Activated T-helper 1 cell treated with anti-CD3 and anti-CD28 coated beads, Interleukin-12 subunit alpha, Interleukin-12 subunit beta, Interleukin-2, Interleukin-4 antibody, amounts not matched to agents 30 ng/mL and 10 ng/mL and 1 ng/mL, durations not matched to agents 14 hours and 24 hours and 36 hours (primary cell): ENCODE results near the gene SMYD3. TPM values are rescaled to one million over a fixed set of nuclear protein-coding genes. Genes with fewer than 3 reads are reported as not detected.

Experiments used
- DNase-seq: peaks from one replicate; pipeline ENCODE4 v3.0.0; 2021; ENCODE audit warnings: low spot score
- H3K27ac Mint-ChIP-seq: one replicate; pipeline ENCODE4 v1.8.0; 2021; ENCODE audit warnings: mild to moderate bottlenecking, mixed read lengths
- H3K27me3 Mint-ChIP-seq: one replicate; pipeline ENCODE4 v1.8.0; 2022; ENCODE audit warnings: mild to moderate bottlenecking, moderate library complexity, mixed read lengths; ENCODE audit not compliant: insufficient read depth
- H3K36me3 Mint-ChIP-seq: one replicate; pipeline ENCODE4 v1.8.0; 2021; ENCODE audit warnings: low read depth, mixed read lengths
- H3K4me1 Mint-ChIP-seq: one replicate; pipeline ENCODE4 v1.8.0; 2021; ENCODE audit warnings: low read depth, mixed read lengths
- H3K4me3 Mint-ChIP-seq: one replicate; pipeline ENCODE4 v1.8.0; 2021; ENCODE audit warnings: mild to moderate bottlenecking, moderate library complexity, mixed read lengths
- H3K9me3 Mint-ChIP-seq: one replicate; pipeline ENCODE4 v1.8.0; 2021; ENCODE audit warnings: mixed read lengths
- intact Hi-C: fragments of 100-400 bp; cut with micrococcal nuclease; formaldehyde crosslinking; loops from one replicate; pipeline ENCODE4 v1.15.1; 2024
- total RNA-seq: library from RNA; stranded (reverse); gene quantifications from 2 replicates; pipeline ENCODE4 v1.2.3, GENCODE V29; 2022

SMYD3 gene
- total RNA-seq, 1 donor from 2014 or later, result 21.7 TPM

DNA sequence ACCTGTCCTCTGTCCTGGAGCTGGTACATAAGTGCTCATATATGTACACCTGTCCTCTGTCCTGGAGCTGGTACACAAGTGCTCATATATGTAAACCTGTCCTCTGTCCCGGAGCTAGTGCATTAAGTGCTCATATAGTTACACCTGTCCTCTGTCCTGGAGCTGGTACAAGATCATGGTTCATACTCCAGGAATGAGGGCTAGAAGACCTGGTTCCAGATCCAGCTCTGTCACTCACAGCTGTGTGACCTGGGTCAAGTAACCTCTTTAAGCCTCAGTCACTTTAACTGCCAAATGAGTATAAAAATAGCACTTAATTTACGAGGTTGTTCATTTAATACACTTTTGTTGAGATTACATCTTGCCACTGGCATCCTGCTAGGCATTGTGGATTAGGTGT lies 28.0 kb downstream of the SMYD3 start:
- Mint-ChIP-seq H3K4me3 (no peak overlapping the region), H3K36me3 (peaks cover 2% of the 10 kb centered on the region), H3K9me3 (no peaks in the 10 kb centered on the region), H3K4me1 (peaks cover 32% of the 10 kb centered on the region), H3K27me3 (no peaks in the 10 kb centered on the region), H3K27ac (no peak overlapping the region)
- intact Hi-C loops, result no loop called here
- DNase-seq, result no peak

GRCh38 chr1:246477634-246478033 lies 29.4 kb downstream of the SMYD3 start:
- H3K27ac Mint-ChIP-seq, result peak overlapping the region; percentile 3

GRCh38 chr1:246476771-246477170 lies 30.3 kb downstream of the SMYD3 start:
- no peak overlapping the region for H3K4me3 Mint-ChIP-seq
- no peak overlapping the region for H3K27ac Mint-ChIP-seq
- H3K36me3 Mint-ChIP-seq, result peaks cover 2% of the 10 kb centered on the region
- no peaks in the 10 kb centered on the region for H3K27me3 Mint-ChIP-seq
- H3K4me1 Mint-ChIP-seq, result peaks cover 20% of the 10 kb centered on the region
- intact Hi-C loops, result loop anchor here (1.0 to 2.0 kb wide), 2 partner anchors 21 to 148 kb away; no protein-coding TSS in a partner anchor
- DNase-seq, result no peak
- no peaks in the 10 kb centered on the region for H3K9me3 Mint-ChIP-seq

More at GRCh38 chr1:246477634-246478033, 29.4 kb downstream of the SMYD3 start:
- no peak for DNase-seq
- peaks cover 21% of the 10 kb centered on the region for H3K4me1 Mint-ChIP-seq
- intact Hi-C loops, result loop anchor here (1.0 to 2.0 kb wide), 2 partner anchors 20 to 149 kb away; no protein-coding TSS in a partner anchor
- no peaks in the 10 kb centered on the region for H3K9me3 Mint-ChIP-seq
- H3K27me3 Mint-ChIP-seq, result no peaks in the 10 kb centered on the region
- H3K36me3 Mint-ChIP-seq, result peaks cover 2% of the 10 kb centered on the region
- H3K4me3 Mint-ChIP-seq, result no peak overlapping the region

DNA sequence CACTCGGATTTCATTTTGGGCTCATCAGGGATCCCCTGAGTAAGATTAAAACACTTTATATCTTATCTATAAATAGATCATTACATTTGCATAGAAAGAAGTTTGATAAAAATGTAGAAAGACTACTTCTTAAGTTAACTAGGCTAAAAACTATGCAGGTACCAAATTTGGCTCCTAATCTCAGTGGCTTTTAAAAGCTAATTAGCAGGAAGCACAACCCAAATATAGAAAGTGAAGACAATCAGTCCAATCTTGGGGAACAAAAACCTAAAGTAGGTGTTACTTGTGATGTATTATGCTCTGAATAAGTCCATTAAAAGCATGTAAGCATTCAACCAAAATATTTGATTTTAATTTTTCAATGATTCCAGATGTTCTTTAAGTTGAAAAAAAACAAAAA lies 35.4 kb downstream of the SMYD3 start:
- Mint-ChIP-seq H3K27me3 (no peaks in the 10 kb centered on the region), H3K27ac (no peak overlapping the region), H3K36me3 (no peaks in the 10 kb centered on the region), H3K9me3 (no peaks in the 10 kb centered on the region), H3K4me3 (no peak overlapping the region), H3K4me1 (peaks cover 7% of the 10 kb centered on the region)
- DNase-seq, result no peak
- intact Hi-C loops, result no loop called here

GRCh38 chr1:246470585-246470984 lies 36.5 kb downstream of the SMYD3 start:
- Mint-ChIP-seq H3K27ac (no peak overlapping the region), H3K4me3 (no peak overlapping the region), H3K4me1 (no peaks in the 10 kb centered on the region), H3K27me3 (no peaks in the 10 kb centered on the region), H3K36me3 (no peaks in the 10 kb centered on the region), H3K9me3 (no peaks in the 10 kb centered on the region)
- intact Hi-C loops, result no loop called here
- DNase-seq, result no peak

- no peaks in the 10 kb centered on the region for H3K27me3 Mint-ChIP-seq
These were observed 44.1 kb downstream of the SMYD3 start for GRCh38 chr1:246462986-246463385.

GRCh38 chr1:246460406-246460805 lies 46.7 kb downstream of the SMYD3 start:
- intact Hi-C loops, result no loop called here
- Mint-ChIP-seq H3K36me3 (no peaks in the 10 kb centered on the region), H3K4me1 (peaks cover 4% of the 10 kb centered on the region), H3K9me3 (no peaks in the 10 kb centered on the region), H3K4me3 (no peak overlapping the region), H3K27me3 (no peaks in the 10 kb centered on the region), H3K27ac (no peak overlapping the region)
- DNase-seq, result no peak

More at GRCh38 chr1:246462986-246463385, 44.1 kb downstream of the SMYD3 start:
- Mint-ChIP-seq H3K36me3 (no peaks in the 10 kb centered on the region), H3K4me1 (peaks cover 4% of the 10 kb centered on the region), H3K9me3 (no peaks in the 10 kb centered on the region), H3K4me3 (no peak overlapping the region), H3K27ac (no peak overlapping the region)
- DNase-seq, result no peak
- intact Hi-C loops, result no loop called here

DNA sequence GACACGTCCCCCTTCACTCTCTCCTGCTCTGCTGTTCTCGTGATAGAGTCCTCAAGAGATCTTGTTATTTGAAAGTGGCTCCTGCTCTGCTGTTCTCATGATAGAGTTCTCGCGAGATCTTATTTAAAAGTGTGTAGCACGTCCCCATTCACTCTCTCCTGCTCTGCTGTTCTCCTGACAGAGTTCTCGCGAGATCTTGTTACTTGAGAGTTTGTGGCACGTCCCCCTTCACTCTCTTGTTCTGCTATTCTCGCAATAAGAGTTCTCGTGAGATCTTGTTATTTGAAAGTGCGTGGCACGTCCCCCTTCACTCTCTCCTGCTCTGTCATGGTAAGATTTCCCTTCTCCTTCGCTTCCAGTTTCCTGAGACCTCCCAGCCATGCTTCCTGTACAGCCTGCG lies 47.9 kb downstream of the SMYD3 start:
- H3K27ac Mint-ChIP-seq, result no peak overlapping the region
- H3K4me1 Mint-ChIP-seq, result peaks cover 4% of the 10 kb centered on the region
- no peak for DNase-seq
- no peaks in the 10 kb centered on the region for H3K9me3 Mint-ChIP-seq
- H3K36me3 Mint-ChIP-seq, result no peaks in the 10 kb centered on the region
- no peak overlapping the region for H3K4me3 Mint-ChIP-seq
- H3K27me3 Mint-ChIP-seq, result no peaks in the 10 kb centered on the region
- intact Hi-C loops, result no loop called here

- intact Hi-C loops, result no loop called here
These were observed 51.6 kb downstream of the SMYD3 start for GRCh38 chr1:246455476-246455875.

DNA sequence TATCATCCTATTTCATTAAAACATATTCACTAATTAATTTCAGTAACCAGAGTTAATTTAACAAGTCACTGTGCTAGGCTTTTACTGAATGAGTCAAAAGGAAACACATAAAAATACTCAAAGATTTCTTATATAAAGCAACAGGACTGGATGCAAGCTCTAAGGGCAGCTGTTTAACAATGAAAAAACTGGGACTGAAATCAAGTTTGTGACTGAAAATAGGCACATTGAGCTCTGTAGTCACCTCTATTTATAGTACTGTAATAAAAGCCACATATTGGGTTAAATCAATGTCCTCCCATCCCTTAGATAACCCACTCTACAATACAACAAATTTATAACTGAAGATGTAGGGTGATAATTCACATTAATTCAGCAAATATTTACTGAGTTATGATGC lies 52.4 kb downstream of the SMYD3 start:
- Mint-ChIP-seq H3K9me3 (no peaks in the 10 kb centered on the region), H3K4me1 (no peaks in the 10 kb centered on the region), H3K36me3 (no peaks in the 10 kb centered on the region), H3K4me3 (no peak overlapping the region), H3K27ac (no peak overlapping the region), H3K27me3 (no peaks in the 10 kb centered on the region)
- no peak for DNase-seq
- intact Hi-C loops, result no loop called here

More at GRCh38 chr1:246455476-246455875, 51.6 kb downstream of the SMYD3 start:
- Mint-ChIP-seq H3K4me1 (peaks cover 4% of the 10 kb centered on the region), H3K27ac (no peak overlapping the region), H3K27me3 (no peaks in the 10 kb centered on the region), H3K4me3 (no peak overlapping the region), H3K9me3 (no peaks in the 10 kb centered on the region), H3K36me3 (no peaks in the 10 kb centered on the region)
- DNase-seq, result no peak

DNA sequence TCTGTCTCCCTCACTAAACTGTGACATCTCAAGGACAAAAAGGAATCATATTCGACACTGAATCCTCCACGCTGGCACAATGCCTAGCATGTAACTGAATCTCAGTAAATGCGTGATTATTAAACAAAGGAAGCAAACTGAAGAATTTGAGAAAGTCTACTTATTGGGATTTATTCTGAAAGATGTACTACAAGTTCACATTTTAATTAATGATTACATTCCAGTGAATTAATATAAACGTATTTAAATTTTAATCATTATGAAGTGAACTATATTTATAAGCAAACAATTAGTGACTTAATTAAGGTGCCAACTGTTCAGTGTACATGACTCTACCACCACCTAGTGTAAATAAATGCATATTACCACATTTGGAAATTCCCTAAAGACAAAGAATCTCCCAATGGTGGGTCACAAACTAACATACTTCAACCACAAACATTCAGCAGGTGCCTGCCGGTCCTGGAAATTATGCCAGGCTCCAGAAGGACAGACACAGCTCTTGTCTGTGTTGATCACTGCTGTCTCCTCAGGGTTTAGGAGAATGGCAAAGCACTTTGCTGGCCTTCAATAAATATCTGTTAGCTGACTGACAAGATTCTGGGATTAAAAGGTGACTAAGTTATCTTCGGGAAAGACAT lies 56.3 kb downstream of the SMYD3 start:
- Mint-ChIP-seq H3K4me1 (no peaks in the 10 kb centered on the region), H3K9me3 (no peaks in the 10 kb centered on the region), H3K27me3 (no peaks in the 10 kb centered on the region), H3K27ac (no peak overlapping the region), H3K36me3 (no peaks in the 10 kb centered on the region), H3K4me3 (no peak overlapping the region)
- intact Hi-C loops, result loop anchor here (1.0 kb wide), 2 partner anchors 237 to 438 kb away; no protein-coding TSS in a partner anchor
- no peak for DNase-seq

DNA sequence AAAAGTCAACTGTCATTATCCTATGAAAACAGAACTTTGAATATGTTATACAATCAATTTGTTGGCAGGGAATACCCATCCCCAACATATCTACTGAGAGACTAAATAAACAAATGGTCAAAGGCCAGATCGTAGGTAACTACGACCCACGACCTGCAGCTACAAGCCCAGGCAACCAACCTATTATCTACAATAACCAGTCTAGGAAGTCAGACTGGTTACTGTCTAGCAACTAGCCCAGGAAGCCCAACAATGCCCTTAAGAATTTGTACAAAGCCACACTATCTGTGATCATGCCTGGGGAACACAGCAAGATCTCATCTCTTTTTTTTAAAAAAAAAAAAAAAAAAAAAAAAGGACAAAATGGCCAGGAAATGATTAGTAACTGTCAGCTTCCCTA lies 58.7 kb downstream of the SMYD3 start:
- Mint-ChIP-seq H3K36me3 (no peaks in the 10 kb centered on the region), H3K9me3 (no peaks in the 10 kb centered on the region), H3K27me3 (no peaks in the 10 kb centered on the region), H3K4me1 (no peaks in the 10 kb centered on the region), H3K27ac (no peak overlapping the region), H3K4me3 (no peak overlapping the region)
- intact Hi-C loops, result no loop called here
- no peak for DNase-seq

GRCh38 chr1:246447501-246447900 lies 59.6 kb downstream of the SMYD3 start:
- DNase-seq, result no peak
- intact Hi-C loops, result no loop called here
- Mint-ChIP-seq H3K27ac (no peak overlapping the region), H3K36me3 (no peaks in the 10 kb centered on the region), H3K4me1 (no peaks in the 10 kb centered on the region), H3K4me3 (no peak overlapping the region), H3K9me3 (no peaks in the 10 kb centered on the region), H3K27me3 (no peaks in the 10 kb centered on the region)

DNA sequence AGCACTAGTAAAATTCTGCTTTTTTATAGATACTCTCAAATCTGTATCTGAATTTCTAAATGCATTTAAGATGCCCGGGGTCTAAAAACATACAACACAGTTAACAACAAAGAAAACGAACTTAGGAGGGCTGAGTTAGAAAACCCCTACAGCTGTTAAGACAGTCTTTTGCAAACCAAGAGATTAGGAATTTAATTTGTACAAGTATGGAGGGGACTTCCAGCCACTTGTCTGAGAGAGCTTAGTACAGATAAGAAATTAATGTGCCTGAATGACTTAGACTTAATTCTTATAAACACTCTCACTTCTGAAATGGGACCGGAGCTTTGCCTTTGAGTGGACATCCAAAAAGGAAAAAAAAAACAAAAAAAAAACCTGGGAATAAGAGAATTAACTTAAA lies 61.6 kb downstream of the SMYD3 start:
- Mint-ChIP-seq H3K4me3 (no peak overlapping the region), H3K36me3 (no peaks in the 10 kb centered on the region), H3K27ac (no peak overlapping the region), H3K9me3 (no peaks in the 10 kb centered on the region), H3K27me3 (no peaks in the 10 kb centered on the region), H3K4me1 (no peaks in the 10 kb centered on the region)
- no peak for DNase-seq
- intact Hi-C loops, result no loop called here
